Cardiac muscle cell (in vitro differentiated cells and primary cell): ENCODE data around the gene CPNE4. TPM values are rescaled to one million over a fixed set of nuclear protein-coding genes. Genes with fewer than 3 reads are reported as not detected.

Experiments
- DNase-seq, 2 donors: peaks; one replicate each; pipeline versions ENCODE4 v3.0.0 to v3.0.0-alpha.2; 2010 to 2017; ENCODE audit warnings: low read depth in 1 of 2, low spot score in 1 of 2
- H3K27ac ChIP-seq: fragments of 200-600 bp; sonication (generic); 2 replicates; pipeline ENCODE4 v1.5.1; 2016
- H3K27me3 ChIP-seq: fragments of 200-600 bp; sonication (generic); 2 replicates; pipeline ENCODE4 v1.6.0; 2016; ENCODE audit warnings: control low read depth
- H3K36me3 ChIP-seq: fragments of 200-600 bp; sonication (generic); 2 replicates; pipeline ENCODE4 v1.5.1; 2016; ENCODE audit warnings: control low read depth
- H3K4me1 ChIP-seq: fragments of 200-600 bp; sonication (generic); 2 replicates; pipeline ENCODE4 v1.8.1; 2017; ENCODE audit warnings: low read depth, mild to moderate bottlenecking, mixed run types
- H3K4me3 ChIP-seq: fragments of 200-600 bp; sonication (generic); 2 replicates; pipeline ENCODE4 v1.5.1; 2016; ENCODE audit warnings: mild to moderate bottlenecking
- H3K9me3 ChIP-seq: fragments of 200-600 bp; sonication (generic); 2 replicates; pipeline ENCODE4 v1.5.1; 2017; ENCODE audit warnings: low read depth, mild to moderate bottlenecking, control low read depth
- CTCF ChIP-seq: IDR thresholded peaks from 2 replicates; pipeline ENCODE4 v1.5.1; 2012; ENCODE audit warnings: low read depth, mild to moderate bottlenecking, low read length
- polyA plus RNA-seq: library from polyadenylated mRNA; unstranded; fragments of >200 nt; fragmentation: Nextera tagmentation; extraction: Ambion mirVana; gene quantifications from 2 replicates; pipeline ENCODE4 v1.2.1, GENCODE V29; 2016
- total RNA-seq: library from RNA; depleted of rRNA; stranded (reverse); fragments of >200 nt; gene quantifications from 2 replicates; pipeline ENCODE4 v1.2.3, GENCODE V29; 2016

Gene CPNE4
- total and polyA plus RNA-seq, 2 experiments from 2014 or later, result 3.3 to 7.6 TPM

DNA sequence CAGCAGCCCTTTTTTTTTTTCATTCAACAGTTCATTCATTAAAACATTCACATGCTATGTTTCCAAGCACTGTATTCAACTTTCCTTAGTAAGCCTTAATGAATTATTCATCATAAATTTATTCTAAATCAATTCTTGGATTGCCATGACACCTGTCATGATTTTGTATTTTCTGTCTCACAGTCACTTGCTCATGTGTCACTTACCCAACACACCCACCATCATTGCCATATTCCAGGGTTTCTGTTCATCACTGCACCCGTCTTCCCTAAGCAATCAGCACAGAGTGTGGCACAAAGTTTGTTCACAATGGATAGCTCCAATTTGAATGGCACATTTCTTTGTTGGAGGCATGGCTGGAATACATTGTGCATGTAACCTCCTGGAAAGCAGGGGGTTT is 27.2 kb downstream of the CPNE4 start:
- no peaks in the 10 kb centered on the region for H3K9me3 ChIP-seq
- no peak overlapping the region for H3K27ac ChIP-seq
- no peaks in the 10 kb centered on the region for H3K4me1 ChIP-seq
- DNase-seq, result no peak
- no peaks in the 10 kb centered on the region for H3K27me3 ChIP-seq
- no peak overlapping the region for H3K4me3 ChIP-seq
- no peaks in the 10 kb centered on the region for H3K36me3 ChIP-seq
- TF ChIP-seq CTCF, result no peak

- no peaks in the 10 kb centered on the region for H3K36me3 ChIP-seq
- H3K27me3 ChIP-seq, result no peaks in the 10 kb centered on the region
- no peaks in the 10 kb centered on the region for H3K4me1 ChIP-seq
- no peaks in the 10 kb centered on the region for H3K9me3 ChIP-seq
- no peak overlapping the region for H3K27ac ChIP-seq
- peak; percentile 52 to 59 for DNase-seq
- peak; percentile 67 for TF ChIP-seq CTCF
- H3K4me3 ChIP-seq, result no peak overlapping the region
Observed at GRCh38 chr3:132006605-132007204, 28.1 kb downstream of the CPNE4 start.

DNA sequence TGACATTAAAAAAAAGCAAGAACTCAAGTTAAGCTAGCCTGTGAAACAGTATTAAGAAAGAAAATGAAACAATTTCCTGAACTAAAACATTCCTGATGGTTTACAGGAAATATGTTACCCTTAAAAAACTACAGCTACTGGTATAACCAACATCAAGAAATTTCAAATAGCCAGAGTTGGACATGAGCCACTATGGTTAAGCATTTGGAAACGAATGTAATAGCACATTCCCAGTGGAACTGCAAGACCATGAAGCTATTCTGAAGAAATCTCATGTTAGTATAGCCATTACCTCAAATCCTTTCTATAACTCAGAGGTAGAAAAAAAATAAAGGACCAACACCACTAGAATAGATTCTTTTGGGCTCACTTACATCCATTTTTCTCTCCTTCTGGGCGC is 30.2 kb downstream of the CPNE4 start:
- no peaks in the 10 kb centered on the region for H3K36me3 ChIP-seq
- H3K9me3 ChIP-seq, result no peaks in the 10 kb centered on the region
- DNase-seq, result peak in 1 of 2 donors; percentile 81
- TF ChIP-seq CTCF, result no peak
- no peak overlapping the region for H3K27ac ChIP-seq
- H3K4me1 ChIP-seq, result no peaks in the 10 kb centered on the region
- H3K27me3 ChIP-seq, result no peaks in the 10 kb centered on the region
- H3K4me3 ChIP-seq, result no peak overlapping the region

GRCh38 chr3:132003685-132004084 is 31.1 kb downstream of the CPNE4 start:
- no peak overlapping the region for H3K4me3 ChIP-seq
- no peaks in the 10 kb centered on the region for H3K4me1 ChIP-seq
- DNase-seq, result no peak
- H3K36me3 ChIP-seq, result no peaks in the 10 kb centered on the region
- no peak for TF ChIP-seq CTCF
- H3K27ac ChIP-seq, result no peak overlapping the region
- H3K27me3 ChIP-seq, result no peaks in the 10 kb centered on the region
- no peaks in the 10 kb centered on the region for H3K9me3 ChIP-seq

GRCh38 chr3:132001999-132002398 is 32.8 kb downstream of the CPNE4 start:
- H3K4me1 ChIP-seq, result no peaks in the 10 kb centered on the region
- H3K27me3 ChIP-seq, result no peaks in the 10 kb centered on the region
- H3K36me3 ChIP-seq, result no peaks in the 10 kb centered on the region
- no peak for DNase-seq
- no peak for TF ChIP-seq CTCF
- H3K27ac ChIP-seq, result no peak overlapping the region
- H3K9me3 ChIP-seq, result no peaks in the 10 kb centered on the region
- no peak overlapping the region for H3K4me3 ChIP-seq
